Gastrocnemius medialis (tissue), 4 donors: ENCODE measurements around the gene ACOT6. TPM values are rescaled to one million over a fixed set of nuclear protein-coding genes. Genes with fewer than 3 reads are reported as not detected.

Source experiments
- ATAC-seq, 2 donors: fragments of 150-250 bp; one replicate each; pipeline ENCODE4 v1.9.1; 2016
- DNase-seq, 2 donors: peaks; one replicate each; pipeline ENCODE4 v3.0.0-alpha.2; 2019
- H3K27ac ChIP-seq, 4 donors: fragments of 200-600 bp; sonication (generic); 1 replicate in 1 of 4; 2 replicates in 3 of 4; pipeline ENCODE4 v1.5.1; 2016 to 2018; ENCODE audit warnings: mild to moderate bottlenecking in 2 of 4, moderate library complexity in 1 of 4
- H3K27me3 ChIP-seq, 3 donors: fragments of 200-600 bp; sonication (generic) in 2 of 3; 1 replicate in 1 of 3; 2 replicates in 2 of 3; pipeline versions ENCODE4 v1.5.1 to v1.6.0; 2016 to 2019; ENCODE audit warnings: mild to moderate bottlenecking in 1 of 3, moderate library complexity in 1 of 3
- H3K36me3 ChIP-seq, 2 donors: fragments of 200-600 bp; sonication (generic) in 1 of 2; one replicate each; pipeline ENCODE4 v1.5.1; 2017 to 2018
- H3K4me1 ChIP-seq, 2 donors: fragments of 200-600 bp; sonication (generic) in 1 of 2; one replicate each; pipeline ENCODE4 v1.5.1; 2016 to 2017; ENCODE audit warnings: mild to moderate bottlenecking in 2 of 2
- H3K4me3 ChIP-seq, 4 donors: fragments of 200-600 bp; sonication (generic) in 3 of 4; 1 replicate in 1 of 4; 2 replicates in 3 of 4; pipeline ENCODE4 v1.5.1; 2016 to 2019; ENCODE audit warnings: mild to moderate bottlenecking in 2 of 4
- H3K9me3 ChIP-seq, 3 donors: fragments of 200-600 bp; sonication (generic) in 2 of 3; 1 replicate in 1 of 3; 2 replicates in 2 of 3; pipeline ENCODE4 v1.5.1; 2016 to 2019
- CTCF ChIP-seq, 5 experiments: fragments of 450-650 bp in 3 of 5; fragments of 200-600 bp in 2 of 5; sonication (generic) in 2 of 5; IDR thresholded peaks in 4 of 5; conservative IDR thresholded peaks in 1 of 5; 1 replicate in 4 of 5; 2 replicates in 1 of 5; pipeline ENCODE4 v1.5.1; 2016 to 2019; ENCODE audit warnings: antibody characterized with exemption in 5 of 5, mild to moderate bottlenecking in 3 of 5, moderate library complexity in 3 of 5
- POLR2A ChIP-seq, 2 donors: fragments of 450-650 bp; IDR thresholded peaks; one replicate each; pipeline ENCODE4 v1.6.1; 2017; ENCODE audit warnings: antibody characterized with exemption in 2 of 2, mild to moderate bottlenecking in 2 of 2, moderate library complexity in 2 of 2
- in situ Hi-C, 4 donors: fragments of 200-750 bp; cut with MboI; loops; one replicate each; pipeline versions ENCODE4 v1.15.0 to v1.8.0; 2017; ENCODE audit warnings: low sequenced_read_pairs in 4 of 4
- intact Hi-C: fragments of 100-400 bp; cut with DNase I; formaldehyde crosslinking; loops from one replicate; pipeline ENCODE4 v1.15.1; 2023; ENCODE audit warnings: low total_unique reads
- total RNA-seq, 4 donors: library from RNA; depleted of rRNA; stranded (reverse); fragments of >200 nt; gene quantifications; one replicate each; pipeline versions ENCODE4 v1.1.0 to v1.2.3, GENCODE V29; 2016

ACOT6 gene
- total RNA-seq, 4 donors from 2014 or later: not detected

GRCh38 chr14:73616831-73617230, 4.5 kb downstream of the ACOT6 start:
- in situ Hi-C loops (no loop called here), intact Hi-C loops (no loop called here)
- Histone ChIP-seq H3K4me1 (no peaks in the 10 kb centered on the region), H3K36me3 (no peaks in the 10 kb centered on the region), H3K27ac (no peak overlapping the region), H3K9me3 (no peaks in the 10 kb centered on the region), H3K4me3 (no peak overlapping the region), H3K27me3 (no peaks in the 10 kb centered on the region)
- TF ChIP-seq POLR2A (IDR thresholded peaks at IDR 0.05): no peak
- TF ChIP-seq CTCF (IDR thresholded peaks at IDR 0.05 in 4 of 5, conservative IDR thresholded peaks at IDR 0.05 in 1 of 5): no peak
- DNase-seq: no peak
- ATAC-seq: no peak

- H3K27me3 ChIP-seq: no peaks in the 10 kb centered on the region
- no peak overlapping the region for H3K4me3 ChIP-seq
- TF ChIP-seq POLR2A (IDR thresholded peaks at IDR 0.05) (no peak), CTCF (IDR thresholded peaks at IDR 0.05 in 4 of 5, conservative IDR thresholded peaks at IDR 0.05 in 1 of 5) (no peak)
- H3K36me3 ChIP-seq: no peaks in the 10 kb centered on the region
- no peaks in the 10 kb centered on the region for H3K9me3 ChIP-seq
- intact Hi-C loops: no loop called here
- H3K4me1 ChIP-seq: no peaks in the 10 kb centered on the region
- no peak for DNase-seq
- H3K27ac ChIP-seq: no peak overlapping the region
- in situ Hi-C loops: no loop called here
- no peak for ATAC-seq
Observed at GRCh38 chr14:73619524-73619923, 7.2 kb downstream of the ACOT6 start.

GRCh38 chr14:73620268-73620667, 8.0 kb downstream of the ACOT6 start:
- no peak for ATAC-seq
- TF ChIP-seq POLR2A (IDR thresholded peaks at IDR 0.05) (no peak), CTCF (IDR thresholded peaks at IDR 0.05 in 4 of 5, conservative IDR thresholded peaks at IDR 0.05 in 1 of 5) (no peak)
- Histone ChIP-seq H3K4me3 (no peak overlapping the region), H3K27ac (no peak overlapping the region), H3K36me3 (no peaks in the 10 kb centered on the region), H3K27me3 (no peaks in the 10 kb centered on the region), H3K9me3 (no peaks in the 10 kb centered on the region), H3K4me1 (no peaks in the 10 kb centered on the region)
- DNase-seq: no peak
- intact Hi-C loops: no loop called here
- in situ Hi-C loops: no loop called here

GRCh38 chr14:73623504-73624054, 11.3 kb downstream of the ACOT6 start:
- Histone ChIP-seq H3K36me3 (no peaks in the 10 kb centered on the region), H3K27ac (no peak overlapping the region), H3K27me3 (no peaks in the 10 kb centered on the region), H3K4me3 (no peak overlapping the region), H3K9me3 (no peaks in the 10 kb centered on the region), H3K4me1 (no peaks in the 10 kb centered on the region)
- in situ Hi-C loops (no loop called here), intact Hi-C loops (no loop called here)
- TF ChIP-seq POLR2A (IDR thresholded peaks at IDR 0.05): no peak
- TF ChIP-seq CTCF (IDR thresholded peaks at IDR 0.05 in 4 of 5, conservative IDR thresholded peaks at IDR 0.05 in 1 of 5): no peak
- ATAC-seq (no peak), DNase-seq (no peak)

- Histone ChIP-seq H3K27ac (no peak overlapping the region), H3K36me3 (no peaks in the 10 kb centered on the region), H3K4me1 (no peaks in the 10 kb centered on the region), H3K27me3 (no peaks in the 10 kb centered on the region), H3K4me3 (no peak overlapping the region), H3K9me3 (no peaks in the 10 kb centered on the region)
- DNase-seq: no peak
- intact Hi-C loops: no loop called here
- in situ Hi-C loops: no loop called here
- no peak for TF ChIP-seq POLR2A (IDR thresholded peaks at IDR 0.05)
- TF ChIP-seq CTCF (IDR thresholded peaks at IDR 0.05 in 4 of 5, conservative IDR thresholded peaks at IDR 0.05 in 1 of 5): no peak
- ATAC-seq: no peak
Observed at GRCh38 chr14:73625706-73626105, 13.4 kb downstream of the ACOT6 start.
